Measurements from ENCODE around the gene GPC5.

GPC5 gene

GRCh38 chr13:92825938-92826596, 1427.6 kb downstream of the GPC5 start:
- TF ChIP-seq CTCF (IDR thresholded peaks at IDR 0.05; ENCODE audit: extremely low read depth, missing control alignments), result no peak
- no peak for DNase-seq (ENCODE audit: low spot score)

GRCh38 chr13:92827503-92827902, 1429.1 kb downstream of the GPC5 start:
- no peak for TF ChIP-seq CTCF (IDR thresholded peaks at IDR 0.05; ENCODE audit: extremely low read depth, missing control alignments)
- no peak for DNase-seq (ENCODE audit: low spot score)

DNA sequence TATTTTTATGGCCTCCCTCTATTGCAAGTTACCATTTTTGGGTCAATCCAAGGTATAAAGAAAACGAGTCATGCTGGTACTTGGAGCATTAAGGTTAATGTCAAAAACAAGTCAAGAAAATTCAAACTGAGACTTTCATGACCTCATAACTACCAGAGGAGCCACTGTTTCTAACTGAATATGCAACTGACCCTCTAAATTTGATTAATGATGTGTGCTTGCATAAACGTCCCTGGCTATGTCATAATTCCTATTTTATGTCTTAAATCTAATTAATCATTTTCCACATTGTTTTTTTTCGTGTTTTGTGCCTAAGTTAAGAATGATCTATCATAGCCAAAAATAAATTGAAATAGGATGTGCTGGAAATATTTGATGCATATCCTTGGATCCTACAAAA, 1431.5 kb downstream of the GPC5 start:
- no peak for TF ChIP-seq CTCF (IDR thresholded peaks at IDR 0.05; ENCODE audit: extremely low read depth, missing control alignments)
- no peak for DNase-seq (ENCODE audit: low spot score)

DNA sequence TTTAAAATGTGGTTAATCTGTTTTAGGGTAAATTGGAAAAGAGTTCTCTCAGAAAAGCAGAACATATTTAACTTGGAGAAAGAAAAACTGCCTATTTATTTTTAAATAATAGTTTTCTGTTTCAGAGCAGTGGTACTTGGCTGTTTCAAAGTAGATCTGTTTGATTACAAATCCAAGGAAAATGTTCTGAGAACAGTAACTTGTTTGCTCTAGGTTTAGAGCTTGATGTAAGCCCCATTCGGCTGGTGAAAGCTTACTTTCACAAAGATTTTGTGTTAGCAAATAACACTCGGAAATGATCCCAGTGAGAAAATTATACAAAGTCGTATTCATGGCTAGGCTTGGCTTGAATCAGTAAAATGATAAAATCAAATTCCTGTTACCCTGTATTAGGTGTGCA, 1432.4 kb downstream of the GPC5 start:
- TF ChIP-seq CTCF (IDR thresholded peaks at IDR 0.05; ENCODE audit: extremely low read depth, missing control alignments), result no peak
- no peak for DNase-seq (ENCODE audit: low spot score)

GRCh38 chr13:92833071-92833470, 1434.7 kb downstream of the GPC5 start:
- no peak for DNase-seq (ENCODE audit: low spot score)
- TF ChIP-seq CTCF (IDR thresholded peaks at IDR 0.05; ENCODE audit: extremely low read depth, missing control alignments), result no peak

DNA sequence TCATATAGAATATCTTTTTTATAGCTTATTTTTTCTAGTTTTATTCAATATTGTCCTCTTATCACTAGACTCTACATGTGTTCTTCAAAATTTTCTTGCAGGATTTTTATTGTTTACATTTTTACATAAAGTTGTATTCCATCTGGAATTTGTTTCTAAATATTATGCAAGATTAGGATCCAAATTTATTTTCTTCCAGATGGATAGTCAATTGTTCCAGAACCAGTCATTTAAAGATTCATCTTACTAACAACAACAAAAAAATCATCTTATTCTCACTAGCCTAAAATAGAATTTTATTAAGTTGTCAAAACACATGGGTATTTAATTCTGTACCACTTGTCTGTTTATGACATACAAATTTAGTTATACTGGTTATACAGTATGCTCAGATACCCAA, 1437.8 kb downstream of the GPC5 start:
- TF ChIP-seq CTCF (IDR thresholded peaks at IDR 0.05; ENCODE audit: extremely low read depth, missing control alignments), result no peak
- DNase-seq (ENCODE audit: low spot score), result no peak

GRCh38 chr13:92838786-92839185, 1440.4 kb downstream of the GPC5 start:
- DNase-seq (ENCODE audit: low spot score), result no peak
- TF ChIP-seq CTCF (IDR thresholded peaks at IDR 0.05; ENCODE audit: extremely low read depth, missing control alignments), result no peak

All from GM20000 (cell line).